ENCODE measurements around the gene RWDD3. TPM values are rescaled to one million over a fixed set of nuclear protein-coding genes. Genes with fewer than 3 reads are reported as not detected.

Gene RWDD3
- total and polyA plus RNA-seq, 10 of the 15 experiments (the other 5 are each of a cell fraction or from before 2014, with no cell fraction given), result 9.8 to 42.9 (median 21.4) TPM

GRCh38 chr1:95233737-95234500 lies at the start of gene RWDD3 (continued):
- TF ChIP-seq E2F8 (IDR thresholded peaks at IDR 0.05; ENCODE audit: low read depth, partially characterized antibody) (no peak), EGR1 (IDR thresholded peaks at IDR 0.05; ENCODE audit: borderline replicate concordance in 1 of 2, low read depth in 2 of 2, low read length in 2 of 2) (peak in 1 of 2 experiments; percentile 94; a peak in 2 of 3 replicates), NR2F1 (conservative IDR thresholded peaks at IDR 0.05) (peak; percentile 55), TBL1XR1 (IDR thresholded peaks at IDR 0.05; ENCODE audit: low read depth, low read length) (no peak), TCF3 (IDR thresholded peaks at IDR 0.05; ENCODE audit: borderline replicate concordance, insufficient read depth, low read depth, low read length) (0 out of 2 replicates have a peak, but pooled peaks have one; percentile 47), TCF12 (IDR thresholded peaks at IDR 0.05; ENCODE audit: low read depth, low read length) (0 out of 2 replicates have a peak, but pooled peaks have one; percentile 35), SMC3 (IDR thresholded peaks at IDR 0.05; ENCODE audit: borderline replicate concordance, low read length) (peak; percentile 49), MXI1 (IDR thresholded peaks at IDR 0.05; ENCODE audit: low read depth, low read length) (peak; percentile 78), FOXM1 (IDR thresholded peaks at IDR 0.05; ENCODE audit: low read depth, low read length) (no peak; the same call in 1 of the 2 replicates), PAX5 (IDR thresholded peaks at IDR 0.05; ENCODE audit: borderline replicate concordance, low read depth, low read length) (peak; percentile 33; the same call in 1 of the 2 replicates), SMAD5 (IDR thresholded peaks at IDR 0.05; ENCODE audit: low read depth) (no peak), ZBTB4 (CRISPR knock-in tag; IDR thresholded peaks at IDR 0.05) (no peak), HDAC6 (IDR thresholded peaks at IDR 0.05; ENCODE audit: unreplicated experiment) (peak; percentile 33), NFYB (IDR thresholded peaks at IDR 0.05; ENCODE audit: insufficient read depth, low read depth, low read length) (no peak), POU2F2 (IDR thresholded peaks at IDR 0.05; ENCODE audit: borderline replicate concordance, low read depth, low read length) (peak; percentile 77; the same call in 2 of the 3 replicates), ZNF207 (IDR thresholded peaks at IDR 0.05; ENCODE audit: borderline replicate concordance) (peak; percentile 58; the same call in 1 of the 2 replicates), RB1 (IDR thresholded peaks at IDR 0.05; ENCODE audit: borderline replicate concordance) (peak; percentile 84; the same call in 1 of the 2 replicates), GABPA (IDR thresholded peaks at IDR 0.05; ENCODE audit: low read depth) (0 out of 2 replicates have a peak, but pooled peaks have one; percentile 46), ZBTB33 (IDR thresholded peaks at IDR 0.05) (no peak), RBBP5 (conservative IDR thresholded peaks at IDR 0.05) (no peak), SIN3A (IDR thresholded peaks at IDR 0.05; ENCODE audit: low read depth, low read length) (peak; percentile 69)
